AG04450 (cell line): ENCODE measurements around the gene DEFB125. TPM values are rescaled to one million over a fixed set of nuclear protein-coding genes. Genes with fewer than 3 reads are reported as not detected.
"Not testable (repeated sequence)": the region's sequence is repeated elsewhere in the genome, so short reads cannot be mapped to it uniquely, and the experiment has no call there.

ENCODE experiments used
- CTCF ChIA-PET: fragments of 300-600, 350-600 bp; formaldehyde crosslinking; extraction: SDS; loops from one replicate; lab custom pipeline; 2022; ENCODE audit warnings: antibody characterized with exemption, inconsistent platforms; lab: Charles Lee
- POLR2A ChIA-PET: fragments of 350-600 bp; formaldehyde crosslinking; extraction: SDS; loops from one replicate; lab custom pipeline; 2021; ENCODE audit warnings: antibody characterized with exemption, inconsistent platforms; lab: Yijun Ruan, JAX
- DNase-seq: peaks from one replicate; pipeline ENCODE4 v3.0.0-alpha.2; 2011; ENCODE audit warnings: low read depth, low spot score
- H3K27ac ChIP-seq: one replicate; pipeline ENCODE4 v1.5.1; 2012; ENCODE audit warnings: low read depth, low read length, control low read depth
- H3K27me3 ChIP-seq: one replicate; pipeline ENCODE4 v1.6.0; 2012; ENCODE audit warnings: low read length; ENCODE audit not compliant: control insufficient read depth, insufficient read depth
- H3K4me3 ChIP-seq: 2 replicates; pipeline ENCODE4 v1.5.1; 2011; ENCODE audit warnings: mild to moderate bottlenecking, low read depth, low read length, control low read depth
- H3K9me3 ChIP-seq: 2 replicates; pipeline ENCODE4 v1.5.1; 2012; ENCODE audit warnings: low read length; ENCODE audit not compliant: control insufficient read depth, insufficient read depth
- polyA plus RNA-seq: library from polyadenylated mRNA; depleted of rRNA; stranded (reverse); fragments of >200 nt; gene quantifications from 2 replicates; pipeline ENCODE4 v1.2.3, GENCODE V29; 2011
- TF ChIP-seq, protein P1 (sequence below): IDR thresholded peaks from 2 replicates; pipeline ENCODE4 v1.5.1; 2011; ENCODE audit warnings: low read depth, low read length, control low read depth, inconsistent platforms

DEFB125 gene
- polyA plus RNA-seq, 1 experiment: not detected

DNA sequence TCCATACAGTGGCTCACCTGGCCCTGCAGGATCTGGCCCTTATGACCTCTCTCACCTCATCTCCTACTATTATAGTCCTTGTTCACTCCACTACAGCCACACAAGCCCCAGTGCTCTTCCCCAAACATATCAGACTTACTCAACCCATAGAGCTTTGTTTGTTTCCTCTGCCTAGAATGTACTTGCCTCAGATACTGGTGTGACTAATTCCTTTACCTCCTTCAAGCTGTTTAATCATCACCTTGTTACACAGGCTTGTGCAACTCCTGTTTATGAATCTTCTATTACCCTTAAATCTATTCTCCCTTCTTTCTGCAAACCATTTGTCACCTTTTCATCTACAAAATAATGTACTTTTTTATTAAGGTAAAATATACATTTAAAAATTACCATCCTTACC, 3.2 kb downstream of the DEFB125 start:
- ChIA-PET CTCF (no interaction called here), POLR2A (no interaction called here)
- TF ChIP-seq, protein P1, sequence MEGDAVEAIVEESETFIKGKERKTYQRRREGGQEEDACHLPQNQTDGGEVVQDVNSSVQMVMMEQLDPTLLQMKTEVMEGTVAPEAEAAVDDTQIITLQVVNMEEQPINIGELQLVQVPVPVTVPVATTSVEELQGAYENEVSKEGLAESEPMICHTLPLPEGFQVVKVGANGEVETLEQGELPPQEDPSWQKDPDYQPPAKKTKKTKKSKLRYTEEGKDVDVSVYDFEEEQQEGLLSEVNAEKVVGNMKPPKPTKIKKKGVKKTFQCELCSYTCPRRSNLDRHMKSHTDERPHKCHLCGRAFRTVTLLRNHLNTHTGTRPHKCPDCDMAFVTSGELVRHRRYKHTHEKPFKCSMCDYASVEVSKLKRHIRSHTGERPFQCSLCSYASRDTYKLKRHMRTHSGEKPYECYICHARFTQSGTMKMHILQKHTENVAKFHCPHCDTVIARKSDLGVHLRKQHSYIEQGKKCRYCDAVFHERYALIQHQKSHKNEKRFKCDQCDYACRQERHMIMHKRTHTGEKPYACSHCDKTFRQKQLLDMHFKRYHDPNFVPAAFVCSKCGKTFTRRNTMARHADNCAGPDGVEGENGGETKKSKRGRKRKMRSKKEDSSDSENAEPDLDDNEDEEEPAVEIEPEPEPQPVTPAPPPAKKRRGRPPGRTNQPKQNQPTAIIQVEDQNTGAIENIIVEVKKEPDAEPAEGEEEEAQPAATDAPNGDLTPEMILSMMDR: no peak
- no peak overlapping the region for H3K27ac ChIP-seq
- no peaks in the 10 kb centered on the region for H3K27me3 ChIP-seq
- H3K4me3 ChIP-seq: no peak overlapping the region
- DNase-seq: no peak
- H3K9me3 ChIP-seq: no peaks in the 10 kb centered on the region

DNA sequence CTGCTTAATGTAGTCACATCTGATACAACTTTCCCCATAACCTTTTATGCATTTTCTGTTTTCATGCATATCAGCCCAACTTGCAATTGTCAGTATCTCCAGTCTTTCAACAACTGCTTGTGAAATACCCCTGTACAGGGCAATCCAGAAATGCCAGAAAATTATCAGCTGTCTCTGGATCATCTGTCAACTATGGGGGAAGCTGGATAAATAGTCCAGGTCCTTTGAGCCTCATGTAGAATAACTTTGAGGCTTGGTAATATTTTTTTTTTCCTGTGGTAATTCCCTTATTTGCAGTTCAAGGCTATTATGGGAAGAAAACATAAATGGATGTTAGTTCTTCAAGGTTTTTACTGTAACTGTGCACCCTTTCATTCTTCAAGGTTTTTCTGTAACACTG, 6.2 kb downstream of the DEFB125 start:
- no peak for DNase-seq
- no peak overlapping the region for H3K27ac ChIP-seq
- no peaks in the 10 kb centered on the region for H3K27me3 ChIP-seq
- TF ChIP-seq, protein P1: no peak
- ChIA-PET POLR2A (no interaction called here), CTCF (no interaction called here)
- no peaks in the 10 kb centered on the region for H3K9me3 ChIP-seq
- no peak overlapping the region for H3K4me3 ChIP-seq

DNA sequence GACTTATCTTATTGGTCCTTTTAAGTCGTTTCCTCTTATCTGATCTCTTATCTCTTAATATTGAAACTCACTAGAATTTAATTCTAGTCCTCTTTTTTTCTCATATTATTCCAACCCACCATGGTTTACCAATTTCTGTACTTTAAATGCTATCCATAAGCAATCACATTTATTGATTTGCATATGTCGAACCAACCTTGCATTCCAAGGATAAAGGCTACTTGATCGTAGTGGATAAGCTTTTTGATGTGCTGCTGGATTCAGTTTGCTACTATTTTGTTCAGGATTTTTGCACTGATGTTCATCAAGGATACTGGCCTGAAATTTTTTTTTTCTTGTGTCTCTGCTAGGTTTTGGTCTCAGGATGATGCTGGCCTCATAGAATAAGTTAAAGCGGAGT, 7.7 kb downstream of the DEFB125 start:
- Histone ChIP-seq H3K27ac (no peak overlapping the region), H3K27me3 (no peaks in the 10 kb centered on the region), H3K4me3 (no peak overlapping the region), H3K9me3 (no peaks in the 10 kb centered on the region)
- POLR2A ChIA-PET: no interaction called here
- CTCF ChIA-PET: no interaction called here
- no peak for DNase-seq
- TF ChIP-seq, protein P1: no peak

DNA sequence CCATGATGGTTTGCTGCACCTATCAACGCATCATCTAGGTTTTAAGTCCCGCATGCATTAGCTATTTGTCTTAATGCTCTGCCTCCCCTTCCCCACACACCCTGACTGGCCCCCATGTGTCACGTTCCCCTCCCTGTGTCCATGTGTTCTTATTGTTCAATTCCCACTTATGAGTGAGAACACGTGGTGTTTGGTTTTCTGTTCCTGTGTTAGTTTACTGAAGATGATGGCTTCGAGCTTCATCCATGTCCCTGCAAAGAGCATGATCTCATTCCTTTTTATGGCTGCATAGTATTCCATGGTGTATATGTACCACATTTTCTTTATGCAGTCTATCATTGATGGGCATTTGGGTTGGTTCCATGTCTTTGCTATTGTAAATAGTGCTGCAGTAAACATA, 10.2 kb downstream of the DEFB125 start:
- H3K9me3 ChIP-seq, H3K27me3 ChIP-seq, H3K27ac ChIP-seq, DNase-seq, H3K4me3 ChIP-seq, CTCF ChIA-PET, POLR2A ChIA-PET: not testable (repeated sequence)

DNA sequence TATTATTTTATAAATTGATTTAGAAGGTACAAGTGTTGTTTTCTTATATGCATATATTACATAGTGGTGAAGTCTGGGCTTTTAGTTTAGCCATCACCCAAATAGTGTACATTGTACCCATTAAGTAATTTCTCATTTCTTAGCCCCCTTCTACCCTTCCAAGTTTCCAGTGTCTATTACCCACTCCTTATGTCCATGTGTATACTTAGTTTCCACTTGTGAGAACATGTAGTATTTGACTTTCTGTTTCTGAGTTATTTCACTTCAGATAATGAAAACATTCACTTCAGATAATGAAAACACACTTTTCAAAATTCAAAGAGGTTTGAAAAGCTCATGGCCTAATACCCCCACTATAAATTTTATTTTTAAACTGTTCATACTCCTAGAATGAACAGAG, 14.5 kb downstream of the DEFB125 start:
- CTCF ChIA-PET: no interaction called here
- Histone ChIP-seq H3K9me3 (no peaks in the 10 kb centered on the region), H3K4me3 (no peak overlapping the region), H3K27me3 (no peaks in the 10 kb centered on the region), H3K27ac (no peak overlapping the region)
- no peak for DNase-seq
- POLR2A ChIA-PET: no interaction called here
- TF ChIP-seq, protein P1: no peak

DNA sequence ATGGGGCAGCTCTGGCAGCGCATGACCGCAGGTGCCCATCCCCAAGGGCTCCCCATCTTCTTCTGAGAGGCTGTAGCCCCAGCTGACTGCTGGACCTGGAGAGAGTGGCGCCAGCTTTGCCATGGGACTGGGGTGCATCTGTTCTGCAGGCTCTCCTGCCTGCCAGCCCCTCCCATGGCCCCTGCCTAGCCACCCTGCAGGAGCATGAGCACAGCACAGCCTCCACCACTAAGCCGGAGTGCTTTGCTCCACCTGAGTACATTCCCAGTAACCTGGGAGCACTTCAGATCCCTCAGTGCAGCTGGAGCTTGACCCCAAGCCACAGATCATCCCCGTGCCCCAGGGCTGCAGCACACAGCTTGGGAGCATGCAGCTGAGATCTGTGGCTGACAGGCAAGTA, 16.0 kb downstream of the DEFB125 start:
- H3K9me3 ChIP-seq: no peaks in the 10 kb centered on the region
- H3K27me3 ChIP-seq: no peaks in the 10 kb centered on the region
- POLR2A ChIA-PET: no interaction called here
- TF ChIP-seq, protein P1: no peak
- H3K27ac ChIP-seq: no peak overlapping the region
- CTCF ChIA-PET: no interaction called here
- DNase-seq: no peak
- no peak overlapping the region for H3K4me3 ChIP-seq
